D341Med (cell line): Measurements from ENCODE around the gene WSCD2.

ENCODE experiments used
- DNase-seq: peaks from one replicate; pipeline ENCODE4 v3.0.0; 2012; ENCODE audit warnings: low spot score

Gene WSCD2

DNA sequence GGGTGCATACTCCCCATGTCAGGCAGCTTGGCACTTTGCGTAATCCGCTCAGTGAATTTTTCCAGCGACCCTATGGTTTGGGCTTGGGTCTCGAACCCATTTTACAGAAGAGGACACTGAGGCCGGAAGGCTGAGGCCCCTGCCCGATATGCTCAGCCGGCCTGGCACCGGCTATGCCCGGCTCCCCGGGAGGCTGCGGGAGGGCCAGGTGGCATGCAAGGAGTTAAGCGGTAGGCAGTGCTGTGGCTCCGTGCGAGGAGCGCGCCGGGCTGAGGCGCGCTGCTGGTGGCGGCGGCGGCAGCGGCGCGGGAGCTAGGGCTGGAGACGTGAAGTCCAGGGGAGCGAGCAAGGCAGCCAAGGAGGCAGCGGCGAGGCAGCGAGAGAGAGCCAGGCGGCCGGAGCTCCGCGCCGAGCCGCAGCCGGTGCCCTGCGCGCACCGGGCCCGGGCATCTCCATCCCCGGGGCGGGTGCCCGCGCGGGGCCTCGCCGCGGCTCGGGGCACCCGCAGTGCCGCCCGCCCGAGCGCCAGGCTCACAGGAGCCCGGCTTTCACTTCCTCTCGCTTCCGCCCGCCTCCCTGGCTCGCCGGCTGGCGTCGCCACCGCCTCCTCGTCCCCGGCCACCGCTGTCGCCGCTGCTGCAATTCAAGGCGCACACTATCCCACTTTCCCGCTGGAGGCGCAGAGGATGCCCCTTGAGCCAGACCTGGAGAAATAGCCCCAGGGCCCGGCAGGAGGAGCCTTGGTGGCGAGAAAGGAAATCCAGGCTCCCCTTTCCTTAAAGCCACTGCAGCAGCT, at the start of gene WSCD2:
TSS of gene WSCD2 (plus strand) at position 272 of the 796 bp plus-strand sequence. CDS start 66,545 bp downstream, outside the sequence.
- peak; percentile 84 for DNase-seq

DNA sequence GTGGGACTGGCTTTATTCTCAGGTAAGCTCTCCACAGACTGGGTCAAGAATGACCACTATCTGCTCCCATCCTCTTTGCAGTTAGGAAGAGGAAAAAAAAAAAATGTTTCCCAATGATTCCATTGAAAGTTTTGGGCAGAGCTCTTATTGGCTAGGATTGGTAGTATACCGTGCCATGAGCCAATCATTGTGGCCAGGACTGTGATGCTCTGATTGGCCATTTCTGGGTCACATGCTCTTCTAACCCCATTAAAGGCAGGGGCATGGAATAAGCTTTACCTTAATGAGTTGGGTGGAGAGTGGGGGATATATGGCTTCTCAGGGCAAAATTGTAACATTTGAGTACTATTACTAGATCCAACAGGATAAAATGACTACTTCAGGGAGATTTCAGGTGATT, 49.4 kb upstream of the WSCD2 start:
- DNase-seq = no peak

DNA sequence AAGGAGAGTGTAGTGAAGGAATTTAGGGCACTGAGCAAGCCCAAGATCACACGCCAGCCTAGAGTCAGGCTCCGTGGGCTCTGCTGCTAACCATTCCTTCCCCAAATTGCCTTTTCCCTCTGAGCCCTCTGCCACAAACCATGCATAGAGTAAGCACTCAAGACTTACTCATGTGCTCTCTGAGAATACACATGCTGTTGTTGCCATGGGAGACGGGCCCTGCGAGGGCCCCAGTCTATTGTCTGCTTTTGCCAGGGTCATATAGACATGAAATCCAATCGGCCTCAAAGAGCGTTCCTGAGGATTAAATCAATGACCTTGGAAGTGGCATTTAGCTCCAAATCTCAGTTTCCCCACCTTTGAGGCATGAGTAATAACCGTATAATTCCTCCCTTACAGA, 48.7 kb upstream of the WSCD2 start:
- DNase-seq = no peak

DNA sequence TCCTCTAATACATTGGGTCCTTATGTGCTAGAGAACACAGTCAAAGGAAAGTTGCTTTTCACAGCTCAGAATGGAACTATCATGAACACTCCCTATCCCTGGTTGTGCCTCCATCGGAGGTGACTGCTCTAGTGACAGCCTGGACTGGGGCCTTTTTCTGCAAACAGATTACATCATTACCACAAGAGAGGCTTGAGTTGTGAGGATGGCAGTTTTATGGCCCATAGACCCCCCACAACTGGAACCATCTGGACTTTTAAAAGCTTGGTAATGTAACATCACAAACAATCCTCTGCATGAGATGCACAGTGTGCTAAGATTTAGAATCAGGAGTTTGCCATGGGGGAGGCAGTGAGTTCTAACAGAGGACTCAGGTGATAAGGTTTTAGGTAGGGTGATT, 46.6 kb upstream of the WSCD2 start:
- DNase-seq = no peak

DNA sequence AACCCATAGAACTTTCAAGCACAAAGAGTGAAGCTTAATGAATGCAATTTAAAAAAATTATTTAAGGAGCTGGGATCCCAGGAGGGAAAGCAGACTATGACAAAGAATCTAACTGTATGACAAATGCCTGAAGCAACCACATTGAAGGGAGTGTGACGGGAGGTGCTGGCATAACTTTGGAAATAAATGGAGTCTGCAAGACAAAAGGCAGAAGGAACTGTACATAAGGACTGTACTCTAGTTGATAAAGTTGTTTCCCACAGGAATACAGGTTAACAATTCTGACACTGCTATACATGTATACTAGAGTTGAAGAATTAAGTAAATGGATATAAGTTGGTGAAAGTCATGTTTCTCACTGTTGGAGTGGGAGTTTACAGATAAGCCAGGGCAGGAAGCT, 41.2 kb upstream of the WSCD2 start:
- DNase-seq = no peak

DNA sequence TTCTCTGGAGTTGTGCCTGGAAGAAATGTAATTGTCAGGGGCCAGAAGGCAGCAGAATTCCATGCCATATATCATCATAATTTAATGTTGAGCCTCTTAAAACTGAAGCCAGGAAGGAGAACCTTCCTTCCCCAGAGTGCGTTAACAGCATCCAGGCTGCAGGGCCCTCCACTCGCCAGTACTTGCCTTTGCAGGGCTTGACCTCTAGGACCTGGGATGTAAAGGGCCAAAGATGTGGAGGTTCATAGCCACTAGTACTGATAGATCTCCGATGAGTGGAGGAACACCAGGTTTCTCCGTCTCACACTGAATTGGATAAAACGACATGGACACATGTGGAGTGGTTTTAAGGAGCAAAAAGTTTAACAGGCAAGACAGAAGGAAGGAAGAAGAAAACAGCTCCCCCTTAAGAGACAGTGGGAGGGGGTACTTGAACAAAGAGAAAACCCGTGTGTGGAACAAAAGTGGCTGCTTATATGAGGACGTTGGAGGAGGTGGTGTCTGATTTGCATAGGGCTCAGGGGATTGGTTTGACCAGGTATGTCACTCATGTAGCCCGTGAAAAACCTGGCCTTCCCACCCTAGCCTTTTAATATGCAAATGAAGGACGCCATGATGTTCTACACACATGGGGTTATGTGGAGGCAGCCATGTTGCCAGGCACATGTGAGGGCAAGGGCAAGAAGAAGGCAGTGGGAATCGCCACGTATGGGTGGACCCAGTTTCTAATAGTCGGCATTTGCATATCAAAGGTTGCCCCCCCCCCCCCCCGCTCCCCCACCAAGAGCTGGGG, 38.8 kb upstream of the WSCD2 start:
- no peak for DNase-seq

DNA sequence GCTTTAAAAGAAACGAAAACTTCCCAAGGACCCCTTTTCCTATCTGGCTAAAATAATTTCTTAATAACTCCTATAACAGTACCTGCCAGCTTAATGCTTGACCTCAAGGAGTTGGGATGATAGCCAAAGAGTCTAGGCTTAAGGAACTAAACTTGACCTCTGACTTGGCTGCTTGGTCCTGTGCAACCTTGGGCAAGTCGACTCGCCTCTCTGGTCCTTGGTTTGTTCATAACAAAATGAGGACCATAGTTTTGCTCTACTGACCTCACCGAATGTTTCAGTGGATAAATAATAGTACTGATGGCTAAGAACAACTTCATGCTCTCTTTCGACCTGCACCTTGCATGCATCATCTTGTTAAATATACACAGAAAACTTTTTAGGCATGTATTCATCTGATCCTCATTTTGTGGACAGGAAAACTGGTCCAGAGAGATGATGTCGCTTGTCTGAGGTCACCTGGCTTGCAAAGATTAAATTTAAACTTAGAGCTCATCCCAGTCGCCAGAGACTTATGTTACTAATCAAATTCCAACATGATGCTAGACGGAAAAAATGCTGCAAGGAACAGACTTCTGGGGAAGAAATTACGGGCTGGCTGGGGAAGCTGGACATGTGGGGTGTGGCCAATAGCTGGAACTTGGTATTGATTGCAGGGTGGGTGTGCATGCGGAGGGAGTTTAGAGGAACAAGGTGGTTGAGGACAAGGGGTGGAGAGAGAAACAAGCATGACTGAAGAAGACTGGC, 38.0 kb upstream of the WSCD2 start:
- DNase-seq = no peak

DNA sequence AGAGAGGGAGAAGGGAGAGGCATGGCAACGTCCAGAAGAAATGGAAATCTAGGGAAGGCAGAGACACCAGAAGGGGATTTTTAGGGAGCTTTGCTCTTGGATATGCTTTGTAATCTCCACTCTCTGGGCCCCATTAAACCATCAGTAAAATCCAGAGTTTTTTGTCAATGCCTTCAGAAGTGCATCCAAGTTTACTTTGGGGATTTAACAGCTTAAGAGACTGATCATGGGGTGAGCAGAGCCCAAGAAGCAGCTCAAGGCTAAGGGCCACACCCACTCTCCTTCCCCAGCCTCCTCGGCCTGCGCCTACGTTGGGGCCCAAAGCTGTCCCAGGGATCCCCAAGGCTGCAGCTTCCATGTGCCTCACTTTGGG, 37.4 kb upstream of the WSCD2 start:
- no peak for DNase-seq

DNA sequence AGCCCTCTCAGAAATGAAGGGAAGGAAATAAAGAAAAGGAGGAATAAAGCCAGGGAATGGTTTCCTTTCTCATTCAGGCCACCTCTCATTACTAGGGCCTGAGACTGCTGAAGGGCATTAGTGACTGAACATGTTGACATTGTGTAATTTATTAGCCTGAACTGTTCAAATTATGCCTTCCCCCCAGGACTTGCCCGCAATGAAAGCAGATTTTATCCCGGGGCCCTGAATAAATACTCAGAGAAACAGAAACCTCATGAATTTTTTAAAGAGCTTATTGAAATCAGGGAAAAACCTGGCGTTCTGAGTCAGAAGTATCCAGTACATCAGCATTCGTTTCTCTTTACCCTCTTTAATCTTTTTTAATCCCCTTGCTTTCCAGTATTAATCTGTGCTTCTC, 35.9 kb upstream of the WSCD2 start:
- DNase-seq = no peak

DNA sequence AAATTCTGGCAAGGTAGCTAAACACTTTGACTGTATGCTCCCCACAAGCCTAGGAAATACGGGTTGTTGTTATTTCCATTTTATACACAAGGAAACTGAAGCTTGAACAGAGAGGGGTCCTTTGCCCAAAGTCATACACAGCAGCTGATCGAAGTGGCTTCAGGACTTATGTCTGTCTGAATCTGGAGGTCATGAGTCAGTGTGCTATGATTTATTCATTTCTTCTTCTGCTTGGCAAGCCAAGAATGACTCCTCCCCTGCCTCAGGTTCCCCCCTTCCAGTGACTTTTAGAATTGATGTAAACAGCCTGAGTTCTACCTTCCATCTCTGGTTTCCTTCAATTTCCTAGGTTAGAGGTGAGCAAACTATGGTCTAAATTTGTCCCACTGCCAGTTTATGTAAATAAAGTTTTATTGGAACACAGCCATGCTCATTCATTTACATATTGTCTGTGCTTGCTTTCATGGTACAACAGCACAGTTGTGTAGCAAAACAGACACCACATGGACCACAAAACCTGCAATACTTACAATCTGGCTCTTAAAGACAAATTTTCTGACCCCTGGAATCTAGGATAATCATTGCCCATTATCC, 34.9 kb upstream of the WSCD2 start:
- no peak for DNase-seq

DNA sequence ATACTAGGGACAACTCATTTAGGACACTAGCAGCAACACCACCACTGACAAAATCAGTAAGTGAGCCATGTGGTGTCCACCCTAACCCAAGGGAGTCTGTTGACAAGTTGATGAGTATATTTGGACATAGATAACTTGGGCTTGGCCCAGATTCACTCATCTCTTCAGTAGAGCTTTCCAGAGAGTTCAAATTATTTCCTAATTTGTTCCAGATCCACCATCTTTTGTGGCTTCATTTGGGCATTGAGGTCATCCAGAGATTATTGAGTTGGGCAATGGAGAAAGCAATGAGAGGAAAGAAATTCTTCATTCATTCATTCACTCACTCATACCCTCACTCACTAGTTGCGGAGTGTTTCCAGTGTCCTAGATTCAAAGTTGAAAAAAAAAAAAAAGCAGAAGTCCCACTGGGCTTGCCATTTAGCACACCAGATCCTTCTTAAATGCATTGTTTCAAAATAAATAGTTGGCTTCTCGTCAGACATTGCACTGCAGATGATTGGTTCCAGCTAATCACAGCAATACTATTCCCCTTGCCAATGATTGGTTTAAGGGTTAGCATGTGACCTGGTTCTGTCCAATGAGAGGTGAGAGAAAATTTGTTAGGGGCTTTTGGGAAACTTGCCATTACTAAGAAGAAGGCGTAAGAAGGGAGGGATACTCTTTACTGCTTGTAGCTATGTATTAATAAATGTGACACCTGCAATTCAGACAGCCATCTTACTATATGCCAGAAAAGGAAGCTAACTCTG, 31.8 kb upstream of the WSCD2 start:
- no peak for DNase-seq

DNA sequence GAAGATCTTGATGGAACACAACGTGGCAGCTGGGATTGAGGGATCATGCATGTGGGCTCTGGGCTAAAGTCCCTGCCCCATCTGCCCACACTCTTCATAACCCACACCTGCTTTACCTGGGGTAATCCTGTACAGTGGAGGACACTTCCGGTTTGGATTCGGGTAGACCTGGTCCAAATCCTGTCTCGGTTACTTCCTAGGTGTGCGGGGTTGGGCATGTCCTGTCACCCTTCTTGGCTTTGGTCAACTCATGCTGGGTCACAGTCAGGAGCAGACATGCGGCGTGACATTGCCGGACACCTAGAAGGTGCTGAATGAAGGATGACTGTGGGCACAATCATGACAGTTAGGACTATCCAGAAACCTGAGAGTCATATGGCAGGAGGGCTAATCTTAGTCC, 30.7 kb upstream of the WSCD2 start:
- DNase-seq = no peak

DNA sequence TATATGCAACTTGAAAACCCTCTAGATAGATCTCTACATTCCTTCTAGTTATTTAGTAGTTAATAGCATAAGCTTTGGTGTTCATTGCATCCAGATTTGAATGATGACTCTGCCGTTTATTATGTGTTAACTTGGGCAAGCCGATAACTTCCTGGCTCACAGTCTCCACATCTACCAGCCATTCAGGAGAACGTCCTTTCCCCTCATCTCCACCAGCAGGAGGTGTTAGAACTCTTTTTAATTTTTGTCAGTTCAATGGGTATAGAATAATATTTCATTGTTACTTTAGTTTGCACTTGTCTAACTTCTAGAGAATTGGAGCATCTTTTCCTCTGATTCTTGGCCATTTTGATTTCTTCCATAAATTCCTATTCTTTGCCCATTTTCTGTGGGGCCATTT, 30.0 kb upstream of the WSCD2 start:
- DNase-seq = no peak

DNA sequence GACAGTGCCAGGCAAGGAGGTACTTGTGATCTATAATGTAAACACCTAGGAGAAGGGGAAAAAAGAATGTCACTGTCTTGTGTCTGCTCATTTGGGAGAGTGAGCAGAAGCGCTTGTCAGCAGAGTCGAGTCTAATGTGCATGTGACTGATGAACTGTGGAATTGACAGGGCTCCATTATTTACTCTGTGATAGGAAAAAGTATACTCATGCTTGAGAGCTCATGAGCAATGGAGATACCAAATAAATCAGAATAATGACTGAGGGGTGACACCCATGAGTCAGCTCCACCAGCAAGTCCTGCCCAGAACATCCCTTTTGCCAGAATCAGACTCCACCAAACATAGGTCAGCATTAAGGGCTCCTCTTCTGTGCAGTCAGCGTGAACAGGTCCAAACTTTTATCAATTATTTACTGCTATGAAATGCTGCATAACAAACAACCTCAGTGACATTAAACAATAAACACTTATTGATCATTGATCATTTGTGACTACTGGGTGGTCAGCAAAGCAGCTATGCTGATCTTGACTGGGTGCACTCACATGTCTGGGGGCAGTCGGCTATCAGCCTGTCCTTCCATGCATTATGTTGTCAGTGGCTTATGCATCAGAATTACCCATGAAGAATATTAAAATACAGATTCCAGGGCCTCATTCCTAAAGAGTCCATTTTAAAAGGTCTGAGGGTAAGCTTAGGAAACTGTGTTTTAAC, 29.2 kb upstream of the WSCD2 start:
- no peak for DNase-seq

DNA sequence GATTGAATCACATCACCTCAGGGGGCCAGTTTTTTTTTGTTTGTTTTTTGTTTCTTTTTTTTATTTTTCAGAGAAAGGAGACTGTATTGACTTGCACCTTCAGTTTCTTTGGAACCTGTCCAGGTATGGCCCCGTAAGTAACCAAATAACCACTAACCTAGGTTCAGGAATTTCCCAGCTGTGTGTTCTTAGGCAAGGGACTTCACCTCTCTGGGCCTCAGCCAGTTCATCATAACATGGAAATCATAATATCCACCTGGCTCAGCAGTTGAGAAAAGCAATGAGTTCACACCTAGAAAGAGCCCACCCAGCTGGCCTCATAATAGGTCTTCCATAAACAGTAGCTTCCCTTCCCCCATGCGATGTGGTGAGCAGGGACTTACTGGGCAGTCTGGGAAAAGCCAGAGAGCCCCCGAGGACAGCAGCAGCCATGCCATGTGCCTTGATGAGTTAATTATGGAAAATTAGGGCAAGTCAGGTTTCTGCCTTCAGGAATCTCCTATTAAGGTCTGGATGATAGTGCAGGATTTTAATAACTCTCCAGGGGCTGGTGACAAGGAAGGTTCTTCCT, 27.4 kb upstream of the WSCD2 start:
- no peak for DNase-seq

DNA sequence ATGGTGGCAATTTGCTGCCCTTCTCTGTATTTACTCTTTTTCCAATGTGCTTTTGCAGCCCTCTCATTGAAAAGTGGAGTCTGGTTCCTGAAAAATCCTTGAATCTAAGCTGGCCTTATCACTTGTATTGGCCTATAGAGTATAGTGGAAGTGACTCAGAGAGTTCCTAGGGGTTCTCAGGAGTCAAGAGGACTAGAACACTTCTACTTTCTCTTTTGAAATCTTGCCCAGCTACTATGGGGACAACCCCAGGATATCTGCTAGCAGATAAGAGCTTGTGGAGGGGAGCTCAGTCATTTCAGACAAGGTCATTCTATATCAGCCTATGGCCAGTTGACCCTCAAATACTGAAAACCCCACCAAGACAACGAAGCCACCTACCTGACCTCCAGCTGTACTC, 26.7 kb upstream of the WSCD2 start:
- no peak for DNase-seq

DNA sequence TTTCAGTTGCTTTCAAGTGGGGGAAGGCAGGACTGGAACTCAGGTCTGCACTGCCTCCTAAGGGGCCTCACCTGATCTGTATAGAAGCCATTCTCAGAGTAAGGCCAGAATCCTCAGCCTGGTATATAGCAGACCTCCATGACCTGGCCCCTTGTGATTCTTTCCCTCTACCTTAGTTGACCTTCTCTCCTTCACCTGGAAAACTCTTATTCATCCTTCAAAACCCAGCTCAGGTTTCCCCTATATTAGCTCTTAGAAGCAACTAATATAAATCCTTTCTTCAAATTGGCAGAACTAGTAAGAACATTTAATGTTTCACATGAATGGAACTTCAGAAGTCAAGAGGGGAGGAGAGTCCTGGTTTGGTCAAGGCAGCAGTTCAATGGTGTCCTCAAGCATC, 26.0 kb upstream of the WSCD2 start:
- DNase-seq = no peak

DNA sequence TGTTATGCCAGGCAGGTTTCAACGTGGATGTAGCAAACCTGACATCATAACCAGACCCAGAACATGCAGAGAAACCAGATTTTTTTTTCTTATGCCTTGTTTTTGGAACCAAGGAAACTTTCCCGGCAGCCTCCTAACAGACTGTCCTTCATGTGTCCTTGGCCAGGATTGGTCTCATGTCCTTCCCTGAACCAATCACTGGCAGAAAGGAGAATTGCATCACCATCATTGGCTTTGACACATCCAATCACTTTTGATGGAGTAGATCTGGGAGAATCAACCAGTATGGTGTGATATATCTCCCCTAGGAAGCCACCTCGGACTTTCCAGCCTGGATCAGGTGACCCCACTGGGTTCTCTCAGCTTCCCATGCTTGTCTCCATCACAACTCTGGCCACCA, 25.6 kb upstream of the WSCD2 start:
- no peak for DNase-seq

DNA sequence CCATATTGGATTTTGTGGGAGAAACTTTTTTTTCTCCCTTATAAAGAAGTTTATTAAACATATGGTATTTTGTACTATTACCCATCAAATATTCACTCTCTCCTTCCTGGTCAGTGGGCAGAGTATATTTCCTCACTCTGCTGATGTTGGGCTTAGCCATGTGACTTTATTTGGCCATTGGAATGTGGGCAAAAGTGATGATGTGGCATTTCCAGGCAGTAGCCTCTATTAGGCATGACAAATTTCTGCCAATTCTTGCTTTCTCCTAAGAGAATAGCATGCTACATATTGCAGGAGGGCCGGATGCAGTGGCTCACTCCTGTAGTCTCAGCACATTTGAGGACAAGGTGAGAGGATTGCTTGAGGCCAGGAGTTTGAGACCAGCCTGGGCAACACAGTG, 24.4 kb upstream of the WSCD2 start:
- DNase-seq = no peak

DNA sequence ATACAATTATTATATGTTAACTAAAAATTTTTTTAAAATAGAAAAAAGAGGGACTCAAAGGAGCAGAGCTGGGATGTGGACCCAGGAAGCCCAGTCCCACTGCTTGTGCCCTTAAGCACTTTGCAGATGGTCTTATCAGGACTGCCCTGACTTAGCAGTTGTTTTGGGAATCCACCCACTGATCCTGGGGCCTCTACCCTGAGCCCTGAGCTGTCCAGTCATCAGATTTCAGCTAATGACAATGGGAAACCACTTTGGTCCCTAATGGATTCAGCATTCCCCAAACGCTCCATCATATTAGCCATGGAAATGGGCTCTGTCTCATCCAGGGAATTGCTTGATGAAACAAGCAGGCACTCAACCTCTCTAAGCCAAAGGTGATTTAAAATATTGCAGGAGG, 22.5 kb upstream of the WSCD2 start:
- no peak for DNase-seq

DNA sequence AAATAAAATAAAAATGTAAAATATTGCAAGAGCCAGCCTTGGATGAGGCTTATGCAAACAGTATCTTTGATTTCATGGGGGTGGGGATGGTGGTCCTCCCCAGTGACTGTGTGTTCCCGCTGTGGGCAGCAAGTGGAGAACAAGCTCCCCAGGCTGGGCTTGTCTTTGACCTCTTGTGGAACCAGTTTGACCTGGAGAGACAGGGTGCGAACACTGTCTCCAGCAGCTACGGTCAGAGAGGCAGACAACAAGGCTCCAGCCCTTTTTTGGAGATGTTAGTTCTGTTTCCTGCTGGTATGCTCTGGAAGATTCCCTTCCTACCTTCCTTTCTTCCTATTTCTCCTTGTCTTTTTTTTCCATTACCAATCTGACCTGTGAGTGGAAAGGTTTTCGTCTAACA, 21.8 kb upstream of the WSCD2 start:
- DNase-seq = no peak
